ENCODE data around the gene EPS15.
"Not testable (repeated sequence)": the region's sequence is repeated elsewhere in the genome, so short reads cannot be mapped to it uniquely, and the experiment has no call there.

Gene EPS15

DNA sequence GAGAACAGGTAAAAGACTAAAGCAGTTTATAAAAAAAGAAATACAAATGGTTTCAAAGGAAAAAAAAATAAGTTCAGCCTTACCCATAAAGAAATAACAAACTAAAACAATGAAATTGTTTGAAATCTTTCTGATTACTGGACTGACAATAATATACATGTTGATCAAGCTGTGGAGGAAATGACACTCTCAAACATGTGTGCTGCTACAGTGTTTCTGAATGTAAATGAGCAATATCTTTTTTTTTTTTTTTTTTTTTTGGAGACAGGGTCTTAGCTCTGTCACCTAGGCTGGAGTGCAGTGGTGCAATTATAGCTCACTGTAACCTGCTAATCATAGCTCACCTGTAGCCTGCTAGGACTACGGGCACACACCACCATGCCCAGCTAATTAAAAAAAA, 6.5 kb downstream of the EPS15 start:
- DNase-seq: no peak

DNA sequence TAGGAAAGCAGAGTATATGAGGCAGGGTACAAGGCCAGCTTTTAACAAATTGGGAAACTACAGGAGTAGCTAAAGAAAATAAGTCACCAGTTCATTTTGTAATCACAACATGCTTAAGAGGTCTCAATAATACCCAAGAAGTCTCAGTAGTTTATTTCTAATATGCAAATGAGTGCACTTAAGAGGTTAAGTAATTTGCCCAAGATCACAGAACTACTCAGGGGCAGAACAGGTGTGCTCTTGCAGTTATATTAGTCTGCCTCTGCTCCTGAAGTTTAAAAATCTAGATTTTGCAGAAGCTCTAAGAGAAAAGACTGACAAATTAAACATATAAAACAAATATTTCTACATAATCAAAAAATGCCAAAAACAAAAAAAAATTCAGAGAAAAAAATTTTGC, 6.9 kb downstream of the EPS15 start:
- no peak for DNase-seq

DNA sequence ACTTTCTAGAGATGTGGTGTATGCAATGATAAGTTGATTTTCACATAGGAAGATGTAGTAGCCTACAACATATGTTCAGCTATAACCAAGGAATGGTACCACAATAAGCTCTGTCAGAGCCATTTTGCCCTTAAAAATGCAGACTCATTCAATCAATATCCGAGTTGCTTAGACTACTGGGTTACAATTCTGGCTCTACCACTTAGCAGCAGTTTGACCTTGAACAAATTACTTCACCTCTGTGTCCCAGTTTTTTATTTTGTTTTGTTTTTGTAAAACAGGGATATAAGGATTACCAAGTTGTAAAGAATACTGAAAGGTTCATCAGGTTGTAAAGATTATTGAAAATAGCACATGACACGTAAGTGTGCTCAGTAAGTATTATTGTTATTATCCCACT, 9.3 kb downstream of the EPS15 start:
- no peak for DNase-seq

DNA sequence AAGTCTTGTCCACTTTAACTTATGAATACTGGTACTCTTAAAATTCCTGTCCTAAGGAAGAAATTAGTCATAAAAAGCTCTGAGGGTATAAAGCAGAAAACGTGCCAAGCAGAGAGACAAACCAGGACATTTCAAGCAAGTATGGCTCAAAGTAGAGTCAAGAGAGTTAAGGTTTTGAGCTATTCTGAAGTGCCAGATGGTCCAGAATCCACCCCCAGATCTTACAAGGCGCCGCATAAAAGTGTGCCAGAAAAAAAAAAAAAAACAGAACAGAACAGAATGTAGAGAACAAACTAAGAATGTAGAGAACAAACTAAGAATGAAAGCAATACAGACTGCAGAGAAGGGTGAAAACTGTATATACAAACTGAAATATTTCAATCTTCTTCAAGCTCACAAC, 12.5 kb downstream of the EPS15 start:
- no peak for DNase-seq

DNA sequence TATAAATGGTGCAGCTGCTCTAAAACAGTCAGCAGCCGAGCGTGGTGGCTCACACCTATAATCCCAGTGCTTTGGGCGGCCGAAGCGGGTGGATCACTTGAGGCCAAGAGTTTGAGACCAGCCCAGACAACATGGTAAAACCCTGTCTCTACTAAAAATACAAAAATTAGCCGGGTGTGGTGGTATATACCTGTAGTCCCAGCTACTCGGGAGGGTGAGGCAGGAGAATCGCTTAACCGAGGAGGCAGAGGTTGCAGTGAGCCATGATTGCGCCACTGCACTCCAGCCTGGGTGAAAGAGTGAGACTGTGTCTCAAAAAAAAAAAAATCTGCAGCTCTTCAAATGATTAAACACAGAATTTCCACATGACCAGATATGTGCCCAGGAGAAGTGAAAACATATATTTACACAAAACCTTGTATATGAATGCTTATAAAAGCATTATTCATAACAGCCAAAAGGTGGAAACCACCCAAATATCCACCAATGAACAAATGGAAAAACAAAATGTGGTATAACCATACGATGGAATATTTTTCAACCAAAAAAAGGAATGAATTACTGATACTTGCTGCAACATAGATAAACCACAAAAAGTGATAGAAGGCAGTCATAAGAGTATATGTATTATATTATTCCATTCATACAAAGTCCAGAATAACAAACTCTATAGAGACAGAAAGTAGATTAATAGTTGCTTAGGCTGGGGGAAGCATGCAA, 14.1 kb downstream of the EPS15 start:
- no peak for DNase-seq

DNA sequence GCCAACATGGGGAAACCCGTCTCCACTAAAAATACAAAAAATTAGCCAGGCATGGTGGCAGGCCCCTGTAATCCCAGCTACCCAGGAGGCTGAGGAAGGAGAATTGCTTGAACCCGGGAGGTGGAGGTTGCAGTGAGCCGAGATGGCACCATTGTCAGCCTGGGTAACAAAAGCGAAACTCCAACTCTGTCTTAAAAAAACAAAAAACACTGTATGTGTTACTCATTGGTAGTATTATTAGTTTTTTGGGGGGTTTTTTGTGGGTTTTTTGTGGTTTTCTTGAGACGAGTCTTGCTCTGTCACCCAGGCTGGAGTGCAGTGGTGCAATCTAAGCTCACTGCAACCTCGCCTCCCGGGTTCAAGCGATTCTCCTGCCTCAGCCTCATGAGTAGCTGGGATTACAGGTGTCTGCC, 17.8 kb downstream of the EPS15 start:
- not testable (repeated sequence) for DNase-seq

DNA sequence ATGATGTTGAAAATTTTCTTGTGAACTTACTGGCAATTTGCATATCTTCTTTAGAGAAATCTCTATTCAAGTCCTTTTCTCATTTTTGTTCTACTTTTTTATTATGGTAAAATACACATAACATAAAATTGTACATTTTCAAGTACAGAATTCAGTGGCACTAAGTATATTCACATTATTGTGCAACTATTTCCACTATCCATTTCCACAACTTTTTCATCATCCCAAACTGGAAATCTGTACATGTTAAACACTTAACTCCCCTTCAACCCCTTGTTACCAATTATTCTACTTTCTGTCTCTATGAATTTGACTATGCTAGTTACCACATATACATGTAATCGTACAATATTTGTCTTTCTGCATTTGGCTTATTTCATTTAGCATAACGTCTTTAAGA, 19.4 kb downstream of the EPS15 start:
- DNase-seq: no peak

DNA sequence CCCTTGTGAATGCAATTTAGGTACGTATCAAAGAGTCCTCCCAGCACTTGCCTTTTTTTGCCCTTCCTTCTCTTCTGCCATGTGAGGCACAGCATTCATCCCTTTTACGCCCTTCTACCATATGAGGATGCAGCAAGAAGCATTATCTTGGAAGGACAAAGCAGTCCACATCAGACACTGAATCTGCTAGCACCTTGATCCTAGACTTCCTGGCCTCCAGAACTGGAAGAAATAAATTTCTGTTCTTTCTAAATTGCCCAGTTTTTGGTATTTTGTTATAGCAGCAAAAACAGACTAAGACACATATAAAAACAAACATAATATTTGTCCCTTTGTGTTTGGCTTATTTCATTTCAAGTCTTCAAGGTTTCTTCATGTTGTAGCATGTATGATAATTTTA, 20.1 kb downstream of the EPS15 start:
- DNase-seq: no peak

DNA sequence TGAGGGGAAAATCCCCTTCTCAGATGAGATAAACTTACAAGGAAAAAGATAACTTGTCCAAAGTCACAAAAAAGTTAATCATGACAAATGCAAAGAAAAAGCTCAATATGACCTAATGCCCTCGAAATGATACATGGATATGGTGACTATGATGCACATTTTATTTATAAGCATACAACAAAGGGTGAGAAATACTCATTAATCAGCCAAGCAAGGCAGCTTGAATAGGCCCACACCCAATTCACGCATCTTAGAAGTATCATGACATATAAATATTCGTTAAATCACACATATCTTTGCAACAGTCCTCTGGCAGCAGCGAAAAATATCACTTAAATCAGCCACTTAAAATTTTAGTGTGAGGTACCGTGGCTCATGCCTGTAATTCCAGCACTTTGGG, 21.7 kb downstream of the EPS15 start:
- DNase-seq: no peak

DNA sequence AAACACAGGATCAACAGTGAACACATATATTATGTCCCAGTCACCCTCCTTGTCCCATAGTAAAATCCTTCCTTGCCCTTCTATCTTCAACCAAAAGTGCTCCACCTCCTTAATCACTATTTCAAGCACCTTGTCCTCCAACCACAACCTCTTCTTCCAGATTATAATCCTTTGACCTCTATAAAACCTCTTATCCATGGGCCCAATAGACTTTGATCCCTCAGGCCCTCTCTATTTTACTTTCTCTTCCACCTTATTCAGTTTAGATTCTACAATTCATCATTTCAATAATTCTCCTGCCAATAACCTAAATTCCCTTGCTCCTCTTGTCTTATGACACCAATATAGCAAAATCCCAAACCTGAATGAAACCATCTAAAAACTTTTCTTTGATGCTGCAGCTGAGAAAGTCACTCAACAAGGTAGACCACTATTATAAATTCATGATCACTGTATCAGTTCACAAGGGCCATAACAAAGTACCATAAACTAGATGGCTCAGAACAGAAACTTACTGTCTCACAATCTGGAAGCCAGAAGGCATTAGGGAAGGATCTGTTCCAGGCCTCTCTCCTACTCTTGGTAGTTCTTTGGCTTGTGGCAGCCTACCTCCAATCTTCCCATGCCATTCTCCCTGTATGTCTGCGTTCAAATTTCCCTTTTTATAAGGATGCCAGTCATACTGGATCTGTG, 24.8 kb downstream of the EPS15 start:
- no peak for DNase-seq

DNA sequence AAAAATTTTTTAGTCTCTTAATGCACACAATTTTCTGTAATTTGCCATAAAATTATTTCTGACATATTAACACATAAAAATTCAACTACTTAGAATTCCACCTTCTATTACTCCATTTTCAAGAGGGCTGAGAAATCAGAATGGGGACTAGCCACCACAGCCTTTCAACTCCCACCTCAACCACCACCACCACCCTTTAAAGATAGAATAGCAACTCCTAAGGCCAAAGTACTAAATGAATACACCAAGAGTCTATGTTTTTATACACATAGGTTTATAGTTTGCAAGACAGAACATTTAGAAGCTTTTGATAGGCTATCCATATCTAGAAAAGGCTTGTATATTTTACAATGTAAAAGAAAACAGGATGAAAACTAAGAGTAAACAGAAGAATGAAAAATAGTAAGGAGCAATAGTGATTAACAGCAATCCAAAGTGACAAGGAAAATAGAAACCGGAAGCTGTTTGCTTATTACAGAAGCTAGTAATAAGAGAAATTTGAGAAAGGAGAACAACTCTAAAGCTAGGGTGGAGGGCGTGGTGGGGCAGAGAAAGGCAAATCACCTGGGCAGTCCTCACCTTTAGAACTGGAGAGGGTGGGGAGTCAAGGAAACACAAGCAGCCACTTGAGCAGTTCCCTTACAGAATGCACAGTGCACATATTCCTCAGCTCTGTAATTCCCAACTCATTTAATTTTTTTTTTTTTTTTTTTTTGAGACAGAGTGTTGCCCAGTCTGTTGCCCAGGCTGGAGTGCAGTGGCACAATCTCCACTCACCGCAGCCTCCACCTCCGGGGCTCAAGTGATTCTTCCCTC, 27.7 kb downstream of the EPS15 start:
- DNase-seq: no peak

DNA sequence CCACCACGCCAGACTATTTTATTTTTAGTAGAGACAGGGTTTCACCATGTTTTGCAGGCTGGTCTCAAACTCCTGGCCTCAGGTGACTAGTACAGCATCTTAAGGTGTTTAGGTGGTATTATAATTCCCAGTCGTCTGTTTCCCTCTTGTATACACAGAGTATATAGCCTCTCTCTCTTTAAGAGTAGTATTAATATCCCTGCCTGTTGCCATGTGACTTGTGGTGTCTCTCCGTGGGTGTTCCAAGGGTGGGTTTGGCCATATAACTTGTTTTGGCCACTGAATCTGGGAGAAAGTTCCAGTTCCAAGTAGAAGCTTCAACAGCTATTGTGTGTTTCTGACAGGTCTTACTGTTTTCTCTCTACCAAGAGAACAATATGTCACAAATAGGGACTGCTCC, 29.6 kb downstream of the EPS15 start:
- DNase-seq: no peak

DNA sequence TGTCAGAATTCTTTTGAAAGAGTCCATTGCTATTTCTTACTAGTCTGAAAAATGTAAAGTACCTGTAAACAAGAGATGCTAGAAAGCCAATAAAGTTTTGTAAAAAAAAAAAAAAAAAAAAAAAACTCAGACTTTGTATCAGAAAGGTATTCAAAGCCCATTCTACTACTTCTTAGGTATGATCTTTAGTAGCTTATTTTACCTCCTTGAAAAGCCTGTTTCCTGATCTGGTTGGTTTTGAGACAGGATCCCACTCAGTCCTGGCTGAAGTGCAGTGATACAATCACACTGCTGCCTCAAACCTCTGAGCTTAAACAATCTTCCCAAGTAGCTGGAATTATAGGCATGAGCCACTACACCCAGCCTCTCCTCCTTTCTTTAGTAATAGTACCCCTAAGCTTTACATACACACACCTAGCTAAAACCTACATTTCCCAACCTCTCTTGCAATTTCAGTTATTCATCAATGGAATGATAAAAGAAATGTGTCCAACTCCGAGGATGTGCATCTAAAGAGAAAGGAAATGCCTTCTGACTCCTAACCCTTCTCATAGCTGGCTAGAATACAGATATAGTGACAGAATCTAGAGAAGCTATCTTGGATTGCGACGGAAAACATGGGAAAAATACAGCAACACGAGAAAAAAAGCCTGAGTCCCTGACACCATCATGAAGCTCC, 30.6 kb downstream of the EPS15 start:
- no peak for DNase-seq

DNA sequence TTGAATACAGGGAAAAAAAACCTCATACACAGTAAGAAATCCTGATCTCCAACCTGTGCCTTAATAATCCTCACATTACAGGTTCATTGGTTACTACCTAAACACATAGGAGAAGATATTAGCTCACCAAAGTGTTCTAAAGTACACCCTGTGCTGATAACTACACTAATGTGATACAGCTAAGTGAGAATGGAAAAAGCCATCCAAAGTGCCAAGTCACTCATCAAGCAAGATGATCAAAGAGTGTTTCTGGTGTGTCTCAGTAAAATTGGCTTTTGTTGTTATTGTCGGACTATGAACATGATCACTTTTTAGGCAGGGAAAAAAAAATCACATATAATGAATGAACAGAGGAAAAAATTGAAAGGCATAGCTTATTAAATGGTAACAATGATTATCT, 31.4 kb downstream of the EPS15 start:
- DNase-seq: no peak

DNA sequence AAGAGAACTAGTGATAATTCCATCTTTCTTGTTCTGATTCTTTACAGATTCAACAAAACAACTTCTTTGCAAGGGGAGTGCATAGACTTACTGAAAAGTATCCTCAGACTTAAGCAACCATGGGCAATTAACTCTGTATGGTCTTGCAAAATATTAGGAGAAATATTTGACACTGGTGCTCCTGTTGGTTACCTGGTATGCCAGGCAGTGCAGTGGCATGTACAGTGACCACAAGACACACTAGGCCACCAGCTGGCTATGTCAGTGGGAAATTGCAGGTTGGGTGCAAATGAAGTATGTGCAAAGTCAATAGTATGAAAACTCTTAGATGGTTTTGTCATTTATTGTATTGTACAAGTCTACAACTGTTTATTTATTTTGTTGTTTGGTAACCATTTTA, 34.5 kb downstream of the EPS15 start:
- peak; percentile 63 for DNase-seq

DNA sequence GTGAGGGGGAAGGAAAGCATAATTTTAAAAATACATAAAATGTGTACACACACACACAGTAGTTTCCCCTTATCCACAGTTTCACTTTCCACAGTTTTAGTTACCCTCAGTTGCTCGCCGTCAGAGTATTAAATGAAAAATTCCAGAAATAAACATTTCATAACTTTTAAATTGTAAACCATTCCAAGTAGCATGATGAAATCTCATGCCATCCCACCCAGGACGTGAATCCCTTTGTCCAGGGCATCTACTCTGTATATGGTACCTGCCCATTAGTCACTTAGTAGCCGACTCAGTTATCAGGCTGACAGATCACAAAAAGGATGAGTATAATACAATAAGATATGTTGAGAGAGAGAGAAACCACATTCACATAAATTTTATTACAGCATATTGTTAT, 36.2 kb downstream of the EPS15 start:
- DNase-seq: no peak

DNA sequence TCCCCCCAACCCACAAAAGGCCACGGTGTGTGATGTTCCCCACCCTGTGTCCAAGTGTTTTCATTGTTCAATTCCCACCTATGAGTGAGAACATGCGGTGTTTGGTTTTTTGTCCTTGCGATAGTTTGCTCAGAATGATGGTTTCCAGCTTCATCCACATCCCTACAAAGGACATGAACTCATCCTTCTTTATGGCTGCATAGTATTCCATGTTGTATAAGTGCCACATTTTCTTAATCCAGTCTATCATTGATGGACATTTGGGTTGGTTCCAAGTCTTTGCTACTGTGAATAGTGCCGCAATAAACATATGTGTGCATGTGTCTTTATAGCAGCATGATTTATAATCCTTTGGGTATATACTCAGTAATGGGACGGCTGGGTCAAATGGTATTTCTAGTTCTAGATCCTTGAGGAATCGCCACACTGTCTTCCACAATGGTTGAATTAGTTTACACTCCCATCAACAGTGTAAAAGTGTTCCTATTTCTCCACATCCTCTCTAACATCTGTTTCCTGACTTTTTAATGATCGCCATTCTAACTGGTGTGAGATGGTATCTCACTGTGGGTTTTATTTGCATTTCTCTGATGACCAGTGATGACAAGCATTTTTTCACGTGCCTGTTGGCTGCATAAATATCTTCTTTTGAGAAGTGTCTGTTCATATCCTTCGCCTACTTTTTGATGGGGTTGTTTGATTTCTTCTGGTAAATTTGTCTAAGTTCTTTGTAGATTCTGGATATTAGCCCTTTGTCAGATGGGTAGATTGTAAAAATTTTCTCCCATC, 44.0 kb downstream of the EPS15 start:
- DNase-seq: not testable (repeated sequence)

DNA sequence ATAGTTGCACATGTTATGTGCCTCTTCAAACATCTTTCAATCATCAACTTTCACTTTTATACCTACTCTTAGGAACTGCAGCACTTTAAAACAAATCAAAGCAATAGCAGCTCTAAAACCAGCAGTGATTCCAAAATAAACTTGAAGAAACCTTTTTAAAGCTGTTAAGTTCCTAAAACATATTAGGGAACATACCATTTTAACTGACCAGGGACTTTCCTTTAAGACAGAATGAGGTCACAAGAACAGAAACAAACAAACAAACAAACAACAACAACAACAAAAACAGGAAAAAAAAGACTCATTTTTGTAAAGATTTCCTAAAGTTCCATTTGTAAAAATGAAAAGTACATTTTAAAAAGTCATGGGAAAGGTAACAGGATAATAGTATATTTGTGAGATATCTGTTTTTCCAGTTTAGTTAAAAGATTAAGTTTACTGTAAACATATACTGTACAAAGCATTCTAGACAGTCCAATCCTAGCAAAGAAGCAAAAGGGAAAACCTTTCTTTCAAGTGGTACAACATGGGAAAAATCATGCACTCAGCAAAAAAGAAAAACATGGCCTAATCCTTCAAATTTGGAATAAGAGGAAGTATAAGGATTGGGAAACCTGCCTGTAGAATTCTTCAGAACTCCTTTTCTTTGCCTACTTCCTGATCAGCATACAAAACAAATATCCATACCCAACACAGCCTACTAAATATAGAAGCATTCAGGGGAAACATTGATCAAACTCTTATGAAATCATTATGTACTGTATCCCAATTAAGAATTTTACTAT, 45.5 kb downstream of the EPS15 start:
- DNase-seq: no peak

DNA sequence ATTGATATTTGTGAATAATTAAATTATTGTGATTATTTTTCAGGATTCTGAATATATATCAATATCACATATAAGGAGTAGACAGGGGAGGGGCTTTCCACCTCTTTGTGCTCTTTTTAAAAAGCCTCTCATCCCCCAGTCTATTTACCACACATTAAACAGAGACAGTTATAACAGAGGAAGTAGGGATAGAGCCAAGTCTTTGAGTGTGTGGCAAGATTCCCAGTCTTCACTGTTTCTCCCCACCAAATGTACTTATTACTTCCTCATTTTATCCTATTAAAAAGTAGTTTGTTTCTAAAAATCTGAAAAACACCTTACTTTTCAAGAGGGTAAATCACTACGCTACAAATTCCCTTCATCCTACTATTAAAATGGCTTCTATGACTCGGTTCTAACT, 46.7 kb downstream of the EPS15 start:
- DNase-seq: no peak

DNA sequence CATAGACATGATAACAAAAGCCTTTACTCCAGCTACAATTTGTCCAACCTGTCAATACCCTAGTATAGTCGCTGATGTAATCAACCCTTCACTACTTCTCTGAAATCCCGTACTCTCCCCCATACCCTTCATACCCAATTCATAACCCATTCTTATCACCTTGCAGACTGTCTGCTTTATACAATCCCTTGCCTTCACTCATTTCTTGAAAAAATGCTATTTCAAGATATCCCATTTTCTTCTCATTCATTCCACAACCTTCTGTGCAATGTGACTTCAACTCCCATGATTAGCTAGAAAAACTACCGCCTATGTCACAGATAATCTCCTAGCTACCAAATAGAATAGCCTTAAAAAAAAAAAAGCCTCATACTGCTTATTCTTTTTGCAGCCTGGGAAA, 49.5 kb downstream of the EPS15 start:
- DNase-seq: no peak

DNA sequence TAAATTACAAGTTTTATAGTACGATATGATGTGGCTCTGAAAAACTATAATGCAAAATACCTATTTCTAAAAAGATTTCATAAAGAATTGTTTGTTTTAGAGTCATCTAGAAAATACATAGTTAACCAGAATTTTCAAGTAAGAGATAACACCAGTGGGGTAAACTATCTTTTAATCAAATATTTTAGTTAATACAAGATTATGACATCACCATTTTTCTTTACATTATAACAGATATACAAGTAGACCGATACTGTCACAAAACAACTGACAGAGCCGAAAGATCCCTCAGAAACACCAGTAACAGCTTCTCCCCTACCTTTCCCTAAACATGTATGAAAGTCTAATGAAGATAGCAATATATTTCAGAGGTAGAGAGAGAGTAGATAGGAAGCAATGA, 54.2 kb downstream of the EPS15 start:
- no peak for DNase-seq

DNA sequence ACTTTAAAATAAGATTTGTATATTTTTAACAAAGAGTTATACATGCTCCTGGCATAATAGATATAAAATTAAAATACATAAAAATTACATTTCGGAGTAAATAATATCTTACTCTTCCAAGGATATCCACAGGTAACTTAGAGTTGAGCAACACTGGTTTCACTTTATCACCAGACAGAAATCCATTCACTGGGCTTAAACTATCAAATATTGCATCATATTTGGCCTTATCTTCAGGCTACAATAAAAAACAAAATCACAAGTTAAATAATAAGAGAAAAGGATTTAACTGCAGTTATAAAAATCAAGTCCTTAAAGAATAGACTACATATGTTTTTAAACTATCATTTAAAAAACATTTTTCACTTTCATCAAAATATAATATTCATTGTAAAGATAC, 55.5 kb downstream of the EPS15 start:
- no peak for DNase-seq
